Measurements from ENCODE around the gene PPP1R27. TPM values are rescaled to one million over a fixed set of nuclear protein-coding genes. Genes with fewer than 3 reads are reported as not detected.

PPP1R27 gene
- polyA plus RNA-seq, 2 of the 4 experiments (the other 2 are of a cell fraction), result 0.09 TPM; not detected in 1

GRCh38 chr17:81845361-81845760 lies 10.5 kb upstream of the PPP1R27 start (continued):
- TF ChIP-seq HMGXB4 (CRISPR knock-in tag; IDR thresholded peaks at IDR 0.05; ENCODE audit: borderline replicate concordance) (no peak), TP53 (CRISPR knock-in tag; IDR thresholded peaks at IDR 0.05) (no peak)

- CTCF ChIA-PET, result interaction anchor here (1.3 to 12.1 kb wide), 2 partner anchors 7 to 111 kb away, joined by 4 to 96 read pairs; no protein-coding TSS in a partner anchor
- Histone ChIP-seq H3K9me3 (no peaks in the 10 kb centered on the region), H3K4me3 (no peak overlapping the region), H3K4me2 (no peak overlapping the region), H3K27ac (no peak overlapping the region), H3K4me1 (no peaks in the 10 kb centered on the region)
- no peak for TF ChIP-seq HMGXB4 (CRISPR knock-in tag; IDR thresholded peaks at IDR 0.05; ENCODE audit: borderline replicate concordance)
- no peak for TF ChIP-seq EHMT2 (IDR thresholded peaks at IDR 0.05; ENCODE audit: low read depth)
- no peak for TF ChIP-seq CHD2 (IDR thresholded peaks at IDR 0.05; ENCODE audit: low read length, partially characterized antibody)
- no peak for TF ChIP-seq RNF2 (IDR thresholded peaks at IDR 0.05; ENCODE audit: borderline replicate concordance, low read depth)
- TF ChIP-seq HEYL (CRISPR knock-in tag; IDR thresholded peaks at IDR 0.05), result no peak
- no peak for TF ChIP-seq CBX2 (IDR thresholded peaks at IDR 0.05; ENCODE audit: borderline replicate concordance, low read depth)
- no peak for TF ChIP-seq CBX8 (IDR thresholded peaks at IDR 0.05)
- no peak for TF ChIP-seq ELK1 (IDR thresholded peaks at IDR 0.05; ENCODE audit: low read depth, low read length)
- TF ChIP-seq CEBPB (IDR thresholded peaks at IDR 0.05), result no peak
- no peak for TF ChIP-seq MYC (IDR thresholded peaks at IDR 0.05; ENCODE audit: borderline replicate concordance, low read length)
- TF ChIP-seq EHF (CRISPR knock-in tag; IDR thresholded peaks at IDR 0.05), result no peak
- TF ChIP-seq POLR2A (IDR thresholded peaks at IDR 0.05; ENCODE audit: low read length), result no peak
- no peak for TF ChIP-seq PBX3 (IDR thresholded peaks at IDR 0.05)
- TF ChIP-seq RARB (CRISPR knock-in tag; IDR thresholded peaks at IDR 0.05), result no peak
- DNase-seq (ENCODE audit: low read depth in 1 of 2, low spot score in 1 of 2) (no peak), FAIRE-seq (no peak), ATAC-seq (no peak)
- 97% methylated on average over 13 of the region's 13 CpGs for WGBS (ENCODE audit: missing lambda C conversion rate)
- POLR2A ChIA-PET, result interaction anchor here (2.1 kb wide), 1 partner anchor 12 kb away, joined by 7 read pairs; the partner anchor contains the start of gene MCRIP1
Measured at GRCh38 chr17:81844887-81845286, 10.0 kb upstream of the PPP1R27 start.

- WGBS (ENCODE audit: missing lambda C conversion rate), result 90% methylated on average over 14 of the region's 14 CpGs
- Histone ChIP-seq H3K27ac (no peak overlapping the region), H3K4me3 (no peak overlapping the region), H3K4me2 (no peak overlapping the region), H3K4me1 (no peaks in the 10 kb centered on the region), H3K9me3 (no peaks in the 10 kb centered on the region)
- POLR2A ChIA-PET, result interaction anchor here (2.1 kb wide), 1 partner anchor 11 kb away, joined by 7 read pairs; the partner anchor contains the start of gene MCRIP1
- ATAC-seq (peak; percentile 14 to 37; a peak in 4 of 6 replicates), DNase-seq (ENCODE audit: low read depth in 1 of 2, low spot score in 1 of 2) (no peak), FAIRE-seq (no peak)
- CTCF ChIA-PET, result interaction anchor here (0.8 to 12.1 kb wide), 5 partner anchors 8 to 111 kb away, joined by 3 to 96 read pairs (median 5); no protein-coding TSS in a partner anchor
- TF ChIP-seq REST (IDR thresholded peaks at IDR 0.05) (no peak), FOXS1 (CRISPR knock-in tag; IDR thresholded peaks at IDR 0.05) (no peak), MAX (IDR thresholded peaks at IDR 0.05) (no peak), KDM5A (IDR thresholded peaks at IDR 0.05) (no peak), CEBPB (IDR thresholded peaks at IDR 0.05) (no peak), TFCP2L1 (CRISPR knock-in tag; IDR thresholded peaks at IDR 0.05) (no peak), HOXB13 (CRISPR knock-in tag; IDR thresholded peaks at IDR 0.05; ENCODE audit: low read depth) (no peak), ZC3H11A (IDR thresholded peaks at IDR 0.05) (no peak), ZNF302 (CRISPR knock-in tag; IDR thresholded peaks at IDR 0.05) (no peak), MAFK (IDR thresholded peaks at IDR 0.05; ENCODE audit: partially characterized antibody) (no peak), RAD21 (conservative IDR thresholded peaks at IDR 0.05 in 1 of 2, IDR thresholded peaks at IDR 0.05 in 1 of 2) (no peak), NFE2L2 (conservative IDR thresholded peaks at IDR 0.05; ENCODE audit: low read length) (no peak)
Measured at GRCh38 chr17:81844327-81844851, 9.5 kb upstream of the PPP1R27 start.

Data from A549 (cell line).